Mammary epithelial cell (primary cell): Measurements from ENCODE around the gene CHMP2A.
A peak's percentile ranks its signal among the peaks of the same experiment; 100 is the strongest.

ENCODE experiments used
- EZH2 ChIP-seq: IDR thresholded peaks from 2 replicates; pipeline ENCODE4 v1.6.1; 2012; ENCODE audit warnings: low read length, inconsistent platforms, borderline replicate concordance
- TF ChIP-seq, protein P1 (sequence below), 2 donors: IDR thresholded peaks in 1 of 2; conservative IDR thresholded peaks in 1 of 2; 2 replicates each; pipeline ENCODE4 v1.5.1; 2011 to 2012; ENCODE audit warnings: inconsistent platforms in 2 of 2, low read length in 2 of 2, mild to moderate bottlenecking in 2 of 2, control low read depth in 1 of 2, low read depth in 1 of 2; ENCODE audit not compliant: insufficient read depth in 1 of 2; ENCODE audit errors: extremely low read depth in 1 of 2

DNA sequence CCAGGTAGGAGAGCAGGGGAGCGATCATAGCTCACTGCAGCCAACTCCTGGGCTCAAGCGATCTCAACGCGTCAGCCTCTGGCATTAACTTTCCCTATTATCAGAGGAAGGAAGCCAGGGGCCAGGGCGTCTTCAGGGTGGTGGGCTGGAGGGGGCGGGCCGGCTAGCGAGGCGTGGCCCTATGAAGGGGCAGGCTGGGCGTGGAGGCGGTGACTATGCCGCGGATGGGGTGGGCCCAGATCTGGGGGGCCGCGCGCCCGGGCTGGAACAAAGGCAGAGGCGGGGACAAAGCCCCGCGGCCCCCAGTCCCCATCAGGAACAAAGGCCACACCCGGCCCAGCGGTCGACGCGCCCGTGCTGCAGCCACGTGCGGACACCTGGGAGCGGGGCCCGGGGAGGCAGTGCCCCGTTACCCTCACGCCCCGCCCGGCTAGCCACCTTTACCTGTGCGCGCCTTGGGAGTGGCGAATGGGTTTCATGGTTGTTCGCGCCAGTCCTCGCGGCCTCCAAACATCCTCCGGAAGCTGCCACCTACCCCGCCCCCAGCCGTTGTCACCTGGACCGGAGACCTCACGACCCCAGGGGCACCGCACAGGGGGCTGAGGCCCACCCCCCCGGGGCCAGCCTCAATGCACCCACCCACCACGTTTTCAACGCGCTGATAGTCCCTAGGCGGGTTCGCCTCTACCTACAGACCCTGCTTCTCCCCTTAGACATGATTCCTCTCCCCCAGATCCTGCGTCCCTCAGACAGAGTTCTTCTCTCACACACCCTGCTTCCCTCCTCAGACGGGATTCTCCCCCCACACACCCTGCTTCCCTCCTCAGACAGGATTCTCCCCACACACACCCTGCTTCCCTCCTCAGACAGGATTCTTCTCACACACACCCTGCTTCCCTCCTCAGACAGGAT, 16.4 kb downstream of the CHMP2A start:
- TF ChIP-seq, protein P1, sequence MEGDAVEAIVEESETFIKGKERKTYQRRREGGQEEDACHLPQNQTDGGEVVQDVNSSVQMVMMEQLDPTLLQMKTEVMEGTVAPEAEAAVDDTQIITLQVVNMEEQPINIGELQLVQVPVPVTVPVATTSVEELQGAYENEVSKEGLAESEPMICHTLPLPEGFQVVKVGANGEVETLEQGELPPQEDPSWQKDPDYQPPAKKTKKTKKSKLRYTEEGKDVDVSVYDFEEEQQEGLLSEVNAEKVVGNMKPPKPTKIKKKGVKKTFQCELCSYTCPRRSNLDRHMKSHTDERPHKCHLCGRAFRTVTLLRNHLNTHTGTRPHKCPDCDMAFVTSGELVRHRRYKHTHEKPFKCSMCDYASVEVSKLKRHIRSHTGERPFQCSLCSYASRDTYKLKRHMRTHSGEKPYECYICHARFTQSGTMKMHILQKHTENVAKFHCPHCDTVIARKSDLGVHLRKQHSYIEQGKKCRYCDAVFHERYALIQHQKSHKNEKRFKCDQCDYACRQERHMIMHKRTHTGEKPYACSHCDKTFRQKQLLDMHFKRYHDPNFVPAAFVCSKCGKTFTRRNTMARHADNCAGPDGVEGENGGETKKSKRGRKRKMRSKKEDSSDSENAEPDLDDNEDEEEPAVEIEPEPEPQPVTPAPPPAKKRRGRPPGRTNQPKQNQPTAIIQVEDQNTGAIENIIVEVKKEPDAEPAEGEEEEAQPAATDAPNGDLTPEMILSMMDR (conservative IDR thresholded peaks at IDR 0.05 in 1 of 2, IDR thresholded peaks at IDR 0.05 in 1 of 2; ENCODE audit: extremely low read depth in 1 of 2, insufficient read depth in 1 of 2, low read depth in 1 of 2, low read length in 2 of 2): no peak
- TF ChIP-seq EZH2: peak; percentile 7
